Tibial nerve (tissue), 4 donors: ENCODE measurements around the gene C5orf34. TPM values are rescaled to one million over a fixed set of nuclear protein-coding genes. Genes with fewer than 3 reads are reported as not detected.
"Not testable (repeated sequence)": the region's sequence is repeated elsewhere in the genome, so short reads cannot be mapped to it uniquely, and the experiment has no call there.

ENCODE experiments used
- DNase-seq, 2 donors: peaks; one replicate each; pipeline ENCODE4 v3.0.0-alpha.2; 2019; ENCODE audit warnings: low spot score in 2 of 2
- H3K27ac ChIP-seq, 4 donors: fragments of 200-600 bp; sonication (generic) in 3 of 4; one replicate each; pipeline ENCODE4 v1.5.1; 2017 to 2019; ENCODE audit warnings: mild to moderate bottlenecking in 1 of 4
- H3K27me3 ChIP-seq, 2 donors: fragments of 200-600 bp; sonication (generic) in 1 of 2; one replicate each; pipeline versions ENCODE4 v1.5.1 to v1.6.0; 2017 to 2019
- H3K36me3 ChIP-seq, 3 donors: fragments of 200-600 bp; sonication (generic); one replicate each; pipeline ENCODE4 v1.5.1; 2018 to 2019
- H3K4me1 ChIP-seq, 4 donors: fragments of 200-600 bp; sonication (generic) in 3 of 4; one replicate each; pipeline ENCODE4 v1.5.1; 2017 to 2019
- H3K4me3 ChIP-seq, 4 donors: fragments of 200-600 bp; sonication (generic) in 3 of 4; one replicate each; pipeline ENCODE4 v1.5.1; 2017 to 2019; ENCODE audit warnings: mild to moderate bottlenecking in 1 of 4, moderate library complexity in 1 of 4
- H3K9me3 ChIP-seq, 4 donors: fragments of 200-600 bp; sonication (generic) in 3 of 4; one replicate each; pipeline ENCODE4 v1.5.1; 2017 to 2019
- EP300 ChIP-seq, 2 donors: sonication (generic); formaldehyde crosslinking; IDR thresholded peaks; one replicate each; pipeline ENCODE4 v1.6.1; 2017; ENCODE audit warnings: antibody characterized with exemption in 2 of 2, mild to moderate bottlenecking in 1 of 2
- POLR2A ChIP-seq, 2 donors: fragments of 450-650 bp; IDR thresholded peaks; one replicate each; pipeline ENCODE4 v1.6.1; 2017; ENCODE audit warnings: antibody characterized with exemption in 2 of 2, mild to moderate bottlenecking in 2 of 2, moderate library complexity in 2 of 2
- WGBS, 2 donors: methylation state at CpG; one replicate each; pipeline ENCODE4 v1.1.5; 2018; 5-methylcytosine and 5-hydroxymethylcytosine counted together
- total RNA-seq, 4 donors: library from RNA; depleted of rRNA; stranded (reverse); fragments of >200 nt; gene quantifications; one replicate each; pipeline ENCODE4 v1.1.0, GENCODE V29; 2016
- TF ChIP-seq, protein P1 (sequence below), 5 experiments: fragments of 200-600 bp in 3 of 5; fragments of 450-650 bp in 2 of 5; sonication (generic) in 3 of 5; IDR thresholded peaks; one replicate each; pipeline ENCODE4 v1.5.1; 2016 to 2019; ENCODE audit warnings: antibody characterized with exemption in 5 of 5, mild to moderate bottlenecking in 3 of 5, moderate library complexity in 2 of 5

The C5orf34 gene
- total RNA-seq, 4 donors from 2014 or later = 0.63 to 2.4 (median 2.1) TPM

DNA sequence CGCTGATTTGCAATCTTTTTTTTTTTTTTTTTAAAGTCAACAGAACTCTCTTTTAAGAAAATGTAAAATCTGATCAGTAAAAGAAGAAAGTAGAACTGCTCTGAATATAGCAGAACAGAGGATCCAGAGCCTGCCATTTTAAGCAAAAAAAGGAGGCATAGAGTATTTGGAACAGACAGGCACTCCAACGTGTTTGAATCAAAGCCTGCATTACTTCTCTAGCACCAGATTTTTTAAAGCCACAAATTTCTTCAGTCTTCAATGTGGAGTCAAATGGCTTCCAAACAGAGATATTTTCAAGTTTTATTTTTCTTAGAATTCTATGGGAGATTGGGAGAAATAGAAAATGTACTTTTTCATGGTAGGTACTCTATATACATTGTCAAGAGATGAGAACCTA is 36.8 kb upstream of the C5orf34 start:
- Histone ChIP-seq H3K36me3 (peaks cover 0 to 44% (median 0%) of the 10 kb centered on the region in 3 donors), H3K27ac (no peak overlapping the region), H3K4me3 (no peak overlapping the region), H3K4me1 (peaks cover 0 to 55% (median 18%) of the 10 kb centered on the region in 4 donors), H3K27me3 (no peaks in the 10 kb centered on the region), H3K9me3 (no peaks in the 10 kb centered on the region)
- TF ChIP-seq EP300 (IDR thresholded peaks at IDR 0.05) (no peak), POLR2A (IDR thresholded peaks at IDR 0.05) (no peak)
- TF ChIP-seq, protein P1, sequence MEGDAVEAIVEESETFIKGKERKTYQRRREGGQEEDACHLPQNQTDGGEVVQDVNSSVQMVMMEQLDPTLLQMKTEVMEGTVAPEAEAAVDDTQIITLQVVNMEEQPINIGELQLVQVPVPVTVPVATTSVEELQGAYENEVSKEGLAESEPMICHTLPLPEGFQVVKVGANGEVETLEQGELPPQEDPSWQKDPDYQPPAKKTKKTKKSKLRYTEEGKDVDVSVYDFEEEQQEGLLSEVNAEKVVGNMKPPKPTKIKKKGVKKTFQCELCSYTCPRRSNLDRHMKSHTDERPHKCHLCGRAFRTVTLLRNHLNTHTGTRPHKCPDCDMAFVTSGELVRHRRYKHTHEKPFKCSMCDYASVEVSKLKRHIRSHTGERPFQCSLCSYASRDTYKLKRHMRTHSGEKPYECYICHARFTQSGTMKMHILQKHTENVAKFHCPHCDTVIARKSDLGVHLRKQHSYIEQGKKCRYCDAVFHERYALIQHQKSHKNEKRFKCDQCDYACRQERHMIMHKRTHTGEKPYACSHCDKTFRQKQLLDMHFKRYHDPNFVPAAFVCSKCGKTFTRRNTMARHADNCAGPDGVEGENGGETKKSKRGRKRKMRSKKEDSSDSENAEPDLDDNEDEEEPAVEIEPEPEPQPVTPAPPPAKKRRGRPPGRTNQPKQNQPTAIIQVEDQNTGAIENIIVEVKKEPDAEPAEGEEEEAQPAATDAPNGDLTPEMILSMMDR (IDR thresholded peaks at IDR 0.05) = no peak
- DNase-seq = no peak
- WGBS, 2 donors = 64 to 69% methylated on average over 2 of the region's 2 CpGs

DNA sequence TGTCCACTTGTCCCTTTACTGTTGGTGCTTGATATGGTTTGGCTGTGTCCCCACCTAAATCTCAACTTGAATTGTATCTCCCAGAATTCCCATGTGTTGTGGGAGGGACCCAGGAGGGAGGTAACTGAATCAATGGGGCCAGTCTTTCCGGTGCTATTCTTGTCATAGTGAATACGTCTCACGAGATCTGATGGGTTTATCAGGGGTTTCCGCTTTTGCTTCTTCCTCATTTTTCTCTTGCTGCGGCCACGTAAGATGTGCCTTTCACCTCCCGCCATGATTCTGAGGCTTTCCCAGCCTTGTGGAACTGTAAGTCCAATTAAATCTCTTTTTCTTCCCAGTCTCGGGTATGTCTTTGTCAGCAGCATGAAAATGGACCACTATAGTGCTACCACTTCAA is 34.3 kb upstream of the C5orf34 start:
- 93 to 98% methylated on average over 8 of the region's 8 CpGs for WGBS, 2 donors

DNA sequence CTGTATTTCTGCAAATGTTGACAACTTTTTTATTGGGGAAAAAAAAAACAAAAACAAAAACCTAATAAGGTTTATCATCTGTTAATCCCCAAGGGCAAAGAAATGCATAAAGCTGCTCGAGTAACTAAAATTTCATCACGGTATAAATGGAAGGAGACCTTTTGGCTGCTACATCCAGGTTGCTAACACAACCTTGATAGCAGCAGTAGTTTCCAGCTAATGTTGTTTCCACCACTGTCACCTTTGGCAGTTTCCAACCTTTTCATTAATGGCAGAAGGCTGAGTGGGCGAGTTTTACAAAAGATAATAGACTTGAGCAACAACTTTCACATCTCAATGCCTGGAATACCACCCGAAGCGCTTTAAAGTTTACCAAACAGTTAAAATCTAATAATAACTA is 33.4 kb upstream of the C5orf34 start:
- H3K36me3 ChIP-seq = peaks cover 0 to 64% (median 4%) of the 10 kb centered on the region in 3 donors
- H3K4me1 ChIP-seq = peaks cover 0 to 29% (median 3%) of the 10 kb centered on the region in 4 donors
- no peak overlapping the region for H3K27ac ChIP-seq
- TF ChIP-seq POLR2A (IDR thresholded peaks at IDR 0.05) = no peak
- TF ChIP-seq, protein P1 (IDR thresholded peaks at IDR 0.05) = no peak
- TF ChIP-seq EP300 (IDR thresholded peaks at IDR 0.05) = no peak
- no peak overlapping the region for H3K4me3 ChIP-seq
- H3K27me3 ChIP-seq = no peaks in the 10 kb centered on the region
- DNase-seq = no peak
- WGBS, 2 donors = 76 to 79% methylated on average over 5 of the region's 5 CpGs
- no peaks in the 10 kb centered on the region for H3K9me3 ChIP-seq

More for the DNA sequence above, 34.3 kb upstream of the C5orf34 start:
- H3K36me3 ChIP-seq = peaks cover 0 to 68% (median 2%) of the 10 kb centered on the region in 3 donors
- H3K4me3 ChIP-seq, H3K9me3 ChIP-seq, DNase-seq, H3K27me3 ChIP-seq, H3K27ac ChIP-seq: not testable (repeated sequence)
- H3K4me1 ChIP-seq = peaks cover 0 to 38% (median 6%) of the 10 kb centered on the region in 4 donors

DNA sequence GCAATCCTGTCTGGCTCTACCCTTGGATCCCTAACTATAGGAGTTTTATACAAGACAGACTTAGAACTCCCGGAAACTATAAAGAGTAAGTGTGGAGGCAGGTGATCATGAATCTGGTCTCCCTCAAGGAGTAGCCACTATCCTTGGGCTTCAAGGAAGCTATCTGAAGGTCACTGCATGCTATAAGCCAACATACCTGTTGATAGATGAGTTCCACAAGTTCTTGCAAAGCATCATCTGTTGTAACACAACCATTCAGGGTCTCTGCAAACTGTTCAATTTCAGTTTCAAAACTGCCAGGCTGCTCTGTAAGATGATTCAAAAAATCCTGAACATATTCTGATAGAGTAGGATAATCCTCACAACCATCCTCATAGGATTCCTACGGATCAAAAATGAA is 32.6 kb upstream of the C5orf34 start:
- 92 to 97% methylated on average over 2 of the region's 2 CpGs for WGBS, 2 donors
- Histone ChIP-seq H3K27me3 (no peaks in the 10 kb centered on the region), H3K4me1 (peaks cover 0 to 20% (median 0%) of the 10 kb centered on the region in 4 donors), H3K36me3 (peaks cover 0 to 65% (median 4%) of the 10 kb centered on the region in 3 donors), H3K9me3 (no peaks in the 10 kb centered on the region), H3K27ac (no peak overlapping the region), H3K4me3 (no peak overlapping the region)
- TF ChIP-seq POLR2A (IDR thresholded peaks at IDR 0.05) = no peak
- no peak for TF ChIP-seq EP300 (IDR thresholded peaks at IDR 0.05)
- TF ChIP-seq, protein P1 (IDR thresholded peaks at IDR 0.05) = no peak
- DNase-seq = no peak

DNA sequence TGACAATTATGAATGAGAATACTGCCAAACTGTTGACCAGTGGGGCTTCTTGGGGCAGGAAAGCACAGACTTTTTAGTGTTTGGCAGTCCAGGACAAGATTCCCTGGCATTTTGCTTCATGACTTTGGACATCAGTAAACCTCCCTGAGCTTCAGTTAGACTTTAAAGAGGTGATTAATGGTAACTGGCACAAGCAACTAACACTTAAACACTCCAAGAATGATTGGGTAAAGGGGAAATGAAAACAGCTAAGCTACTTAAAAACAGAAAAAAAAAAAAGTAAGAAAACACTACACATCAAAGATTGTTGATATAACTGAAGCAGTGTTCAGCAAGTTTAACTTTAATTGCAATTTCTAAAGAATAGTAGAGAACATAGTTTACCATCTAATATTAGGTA is 28.5 kb upstream of the C5orf34 start:
- TF ChIP-seq EP300 (IDR thresholded peaks at IDR 0.05) (no peak), POLR2A (IDR thresholded peaks at IDR 0.05) (no peak)
- TF ChIP-seq, protein P1 (IDR thresholded peaks at IDR 0.05) = no peak
- no peak overlapping the region for H3K27ac ChIP-seq

DNA sequence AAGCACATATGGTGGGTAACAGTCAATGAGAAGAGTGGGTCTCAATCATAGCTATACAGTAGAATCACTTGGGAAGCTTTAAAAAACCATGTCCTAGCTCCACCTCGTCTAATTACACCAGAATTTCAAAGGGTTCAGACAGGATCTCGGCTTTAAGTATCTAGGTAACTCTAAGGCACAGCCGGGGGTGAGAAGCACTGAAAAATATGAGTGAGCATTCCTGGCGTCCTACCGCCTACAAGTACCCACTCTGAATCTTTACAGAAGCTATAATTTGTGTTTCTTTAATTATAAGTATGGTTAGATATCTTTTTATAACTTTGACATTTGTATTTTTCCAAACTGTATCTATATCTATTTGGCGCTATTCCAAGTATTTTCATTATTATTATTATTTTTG is 25.8 kb upstream of the C5orf34 start:
- Histone ChIP-seq H3K4me1 (no peaks in the 10 kb centered on the region), H3K27me3 (no peaks in the 10 kb centered on the region), H3K9me3 (no peaks in the 10 kb centered on the region), H3K36me3 (peaks cover 4 to 85% (median 4%) of the 10 kb centered on the region in 3 donors), H3K4me3 (no peak overlapping the region), H3K27ac (no peak overlapping the region)
- TF ChIP-seq, protein P1 (IDR thresholded peaks at IDR 0.05) = no peak
- TF ChIP-seq POLR2A (IDR thresholded peaks at IDR 0.05) (no peak), EP300 (IDR thresholded peaks at IDR 0.05) (no peak)
- WGBS, 2 donors = 91% methylated on average over 6 of the region's 6 CpGs
- no peak for DNase-seq

More for the DNA sequence above, 28.5 kb upstream of the C5orf34 start:
- no peak overlapping the region for H3K4me3 ChIP-seq
- H3K36me3 ChIP-seq = peaks cover 4 to 83% (median 4%) of the 10 kb centered on the region in 3 donors
- no peaks in the 10 kb centered on the region for H3K27me3 ChIP-seq
- peaks cover 0 to under 1% (median 0%) of the 10 kb centered on the region in 4 donors for H3K4me1 ChIP-seq
- H3K9me3 ChIP-seq = no peaks in the 10 kb centered on the region
- no peak for DNase-seq
